ENCODE results near the gene FCGBP.

GRCh38 chr19:39970425-39970674, 35.9 kb upstream of the FCGBP start:
- TF ChIP-seq CTCF (conservative IDR thresholded peaks at IDR 0.05; ENCODE audit: low read depth, low read length): no peak
- TF ChIP-seq EZH2 (IDR thresholded peaks at IDR 0.05; ENCODE audit: borderline replicate concordance, low read depth, low read length, poor library complexity, severe bottlenecking): no peak

Measured in A673 (cell line).